SK-N-SH treated with all-trans-retinoic acid at 6 μM for 48 hours (cell line): ENCODE results near the gene AKR1A1.

Source experiments
- ATAC-seq: fragments of 200-7000 bp; cut with Tn5 transposase; 3 replicates; pipeline ENCODE4 v1.9.1; 2020; ENCODE audit warnings: mild to moderate bottlenecking, moderate library complexity
- ARNTL ChIP-seq: fragments of 450-650 bp; formaldehyde crosslinking; IDR thresholded peaks from 2 replicates; pipeline ENCODE4 v1.5.0; 2020; ENCODE audit warnings: low read depth, mild to moderate bottlenecking, moderate library complexity, borderline replicate concordance
- BACH2 ChIP-seq: fragments of 250-450 bp; sonication (Bioruptor Pico); IDR thresholded peaks from 2 replicates; pipeline ENCODE4 v1.9.0; 2021; ENCODE audit warnings: mild to moderate bottlenecking, borderline replicate concordance
- CREB5 ChIP-seq: fragments of 250-450 bp; sonication (Bioruptor Pico); IDR thresholded peaks from 2 replicates; pipeline ENCODE4 v1.5.1; 2020; ENCODE audit warnings: low read depth, mild to moderate bottlenecking, moderate library complexity
- CSDC2 ChIP-seq: fragments of 250-450 bp; sonication (Bioruptor Pico); IDR thresholded peaks from 2 replicates; pipeline ENCODE4 v1.5.0; 2020; ENCODE audit warnings: mild to moderate bottlenecking, moderate library complexity
- CSRNP3 ChIP-seq: fragments of 250-450 bp; sonication (Bioruptor Pico); IDR thresholded peaks from 2 replicates; pipeline ENCODE4 v1.5.1; 2021; ENCODE audit warnings: mild to moderate bottlenecking, moderate library complexity
- ESRRG ChIP-seq: fragments of 250-450 bp; sonication (Bioruptor Pico); IDR thresholded peaks from 2 replicates; pipeline ENCODE4 v1.6.1; 2021; ENCODE audit warnings: mild to moderate bottlenecking
- GLIS3 ChIP-seq: fragments of 250-450 bp; sonication (Bioruptor Pico); IDR thresholded peaks from 2 replicates; pipeline ENCODE4 v1.5.0; 2020; ENCODE audit warnings: mild to moderate bottlenecking, moderate library complexity
- ISL1 ChIP-seq: fragments of 250-450 bp; sonication (Bioruptor Pico); IDR thresholded peaks from 2 replicates; pipeline ENCODE4 v2.1.2; 2022; ENCODE audit warnings: mild to moderate bottlenecking, moderate library complexity
- OSR1 ChIP-seq: fragments of 250-450 bp; sonication (Bioruptor Pico); IDR thresholded peaks from 2 replicates; pipeline ENCODE4 v1.8.0; 2022; ENCODE audit warnings: moderate library complexity, mild to moderate bottlenecking, inconsistent platforms
- PATZ1 ChIP-seq: fragments of 250-450 bp; sonication (Bioruptor Pico); IDR thresholded peaks from 2 replicates; pipeline ENCODE4 v1.8.0; 2020; ENCODE audit warnings: mild to moderate bottlenecking, moderate library complexity, borderline replicate concordance
- POU6F1 ChIP-seq: fragments of 250-450 bp; sonication (Bioruptor Pico); IDR thresholded peaks from 2 replicates; pipeline ENCODE4 v1.8.0; 2021; ENCODE audit warnings: low read depth, mild to moderate bottlenecking, moderate library complexity, borderline replicate concordance
- PPARA ChIP-seq: fragments of 250-450 bp; sonication (Bioruptor Pico); IDR thresholded peaks from 2 replicates; pipeline ENCODE4 v1.5.0; 2020; ENCODE audit warnings: mild to moderate bottlenecking, borderline replicate concordance
- RARB ChIP-seq: fragments of 250-450 bp; sonication (Bioruptor Pico); IDR thresholded peaks from 2 replicates; pipeline ENCODE4 v1.8.0; 2021; ENCODE audit warnings: mild to moderate bottlenecking, moderate library complexity
- SNAI2 ChIP-seq: fragments of 250-450 bp; sonication (Bioruptor Pico); IDR thresholded peaks from 2 replicates; pipeline ENCODE4 v1.5.0; 2020; ENCODE audit warnings: mild to moderate bottlenecking, moderate library complexity
- TOX ChIP-seq: fragments of 250-450 bp; sonication (Bioruptor Pico); IDR thresholded peaks from 2 replicates; pipeline ENCODE4 v1.8.0; 2021; ENCODE audit warnings: mild to moderate bottlenecking, moderate library complexity, borderline replicate concordance
- TSHZ2 ChIP-seq: fragments of 250-450 bp; sonication (Bioruptor Pico); IDR thresholded peaks from 2 replicates; pipeline ENCODE4 v1.5.0; 2020; ENCODE audit warnings: mild to moderate bottlenecking, moderate library complexity
- ZC3H10 ChIP-seq: fragments of 250-450 bp; sonication (Bioruptor Pico); IDR thresholded peaks from 2 replicates; pipeline ENCODE4 v1.5.1; 2021; ENCODE audit warnings: mild to moderate bottlenecking, moderate library complexity
- ZFP3 ChIP-seq: fragments of 250-450 bp; sonication (Bioruptor Pico); IDR thresholded peaks from 2 replicates; pipeline ENCODE4 v1.5.0; 2020; ENCODE audit warnings: mild to moderate bottlenecking, moderate library complexity
- ZFP30 ChIP-seq: fragments of 450-650 bp; formaldehyde crosslinking; IDR thresholded peaks from 2 replicates; pipeline ENCODE4 v1.5.0; 2022; ENCODE audit warnings: mild to moderate bottlenecking, moderate library complexity
- ZNF8 ChIP-seq: fragments of 450-650 bp; formaldehyde crosslinking; IDR thresholded peaks from 2 replicates; pipeline ENCODE4 v1.5.0; 2020; ENCODE audit warnings: mild to moderate bottlenecking, moderate library complexity

Gene AKR1A1

GRCh38 chr1:45573231-45573804 is 22.7 kb downstream of the AKR1A1 start:
- ATAC-seq = no peak
- TF ChIP-seq SNAI2 (CRISPR knock-in tag) = no peak
- TF ChIP-seq ESRRG (CRISPR knock-in tag) = no peak
- TF ChIP-seq, all 23 proteins: peak for 0

- TF ChIP-seq ESRRG (CRISPR knock-in tag) (no peak), TSHZ2 (CRISPR knock-in tag) (no peak), SNAI2 (CRISPR knock-in tag) (no peak), CSDC2 (CRISPR knock-in tag) (no peak), POU6F1 (CRISPR knock-in tag) (no peak), CSRNP3 (CRISPR knock-in tag) (no peak), ISL1 (no peak), BACH2 (CRISPR knock-in tag) (no peak), CREB5 (CRISPR knock-in tag) (no peak), GLIS3 (no peak), ZNF8 (CRISPR knock-in tag) (no peak), OSR1 (CRISPR knock-in tag) (no peak), TOX (no peak), PPARA (CRISPR knock-in tag) (no peak), ZFP3 (no peak), ZC3H10 (CRISPR knock-in tag) (no peak), PATZ1 (CRISPR knock-in tag) (no peak), ARNTL (CRISPR knock-in tag) (no peak), ZFP30 (no peak), RARB (CRISPR knock-in tag) (no peak)
- no peak for ATAC-seq
Measured at GRCh38 chr1:45574105-45574626, 23.5 kb downstream of the AKR1A1 start.

GRCh38 chr1:45583264-45583665 is 32.6 kb downstream of the AKR1A1 start:
- ATAC-seq = peak; percentile 86
- TF ChIP-seq TSHZ2 (CRISPR knock-in tag) = no peak
- no peak for TF ChIP-seq OSR1 (CRISPR knock-in tag)
- no peak for TF ChIP-seq BACH2 (CRISPR knock-in tag)
- no peak for TF ChIP-seq SNAI2 (CRISPR knock-in tag)
- TF ChIP-seq CREB5 (CRISPR knock-in tag) = no peak
- TF ChIP-seq ZFP3 = no peak
- no peak for TF ChIP-seq ZNF8 (CRISPR knock-in tag)
- TF ChIP-seq POU6F1 (CRISPR knock-in tag) = no peak
